Gastroesophageal sphincter (tissue), 3 donors: Measurements from ENCODE around the gene RAB2B.

Source experiments
- POLR2AphosphoS5 ChIP-seq: sonication (generic); formaldehyde crosslinking; IDR thresholded peaks from one replicate; pipeline ENCODE4 v1.6.1; 2017; ENCODE audit warnings: antibody characterized with exemption
- TF ChIP-seq, protein P1 (sequence below), 4 experiments: fragments of 200-600 bp in 2 of 4; fragments of 450-650 bp in 2 of 4; sonication (generic) in 1 of 4; IDR thresholded peaks; one replicate each; pipeline ENCODE4 v1.5.1; 2017 to 2019; ENCODE audit warnings: antibody characterized with exemption in 4 of 4, mild to moderate bottlenecking in 2 of 4, moderate library complexity in 2 of 4

DNA sequence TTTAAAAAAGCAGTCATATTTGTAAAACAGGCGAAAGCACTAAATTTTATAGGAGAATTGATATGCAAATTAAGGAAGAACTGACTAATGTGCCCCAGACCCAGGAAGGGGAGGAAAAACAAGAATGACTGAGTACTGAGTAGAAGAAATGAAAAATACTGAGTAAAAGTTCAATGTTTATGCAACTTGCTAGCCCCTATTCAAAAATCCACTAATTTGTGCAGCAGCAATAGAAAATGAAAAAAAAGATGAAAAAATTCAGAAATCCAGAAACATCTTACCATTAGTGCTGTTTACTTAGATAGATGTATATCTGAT is 26.9 kb downstream of the RAB2B start:
- no peak for TF ChIP-seq POLR2AphosphoS5
- TF ChIP-seq, protein P1, sequence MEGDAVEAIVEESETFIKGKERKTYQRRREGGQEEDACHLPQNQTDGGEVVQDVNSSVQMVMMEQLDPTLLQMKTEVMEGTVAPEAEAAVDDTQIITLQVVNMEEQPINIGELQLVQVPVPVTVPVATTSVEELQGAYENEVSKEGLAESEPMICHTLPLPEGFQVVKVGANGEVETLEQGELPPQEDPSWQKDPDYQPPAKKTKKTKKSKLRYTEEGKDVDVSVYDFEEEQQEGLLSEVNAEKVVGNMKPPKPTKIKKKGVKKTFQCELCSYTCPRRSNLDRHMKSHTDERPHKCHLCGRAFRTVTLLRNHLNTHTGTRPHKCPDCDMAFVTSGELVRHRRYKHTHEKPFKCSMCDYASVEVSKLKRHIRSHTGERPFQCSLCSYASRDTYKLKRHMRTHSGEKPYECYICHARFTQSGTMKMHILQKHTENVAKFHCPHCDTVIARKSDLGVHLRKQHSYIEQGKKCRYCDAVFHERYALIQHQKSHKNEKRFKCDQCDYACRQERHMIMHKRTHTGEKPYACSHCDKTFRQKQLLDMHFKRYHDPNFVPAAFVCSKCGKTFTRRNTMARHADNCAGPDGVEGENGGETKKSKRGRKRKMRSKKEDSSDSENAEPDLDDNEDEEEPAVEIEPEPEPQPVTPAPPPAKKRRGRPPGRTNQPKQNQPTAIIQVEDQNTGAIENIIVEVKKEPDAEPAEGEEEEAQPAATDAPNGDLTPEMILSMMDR (IDR thresholded peaks at IDR 0.05) = no peak
